K562 (cell line): ENCODE data around the gene SRP54. TPM values are rescaled to one million over a fixed set of nuclear protein-coding genes. Genes with fewer than 3 reads are reported as not detected.

Experiments used
- AFF1 ChIP-seq, 2 experiments: fragments of 450-650 bp; IDR thresholded peaks; 2 replicates each; pipeline ENCODE4 v1.6.1; 2018; ENCODE audit warnings: mild to moderate bottlenecking in 2 of 2, low read depth in 1 of 2; ENCODE audit not compliant: partially characterized antibody in 2 of 2
- HDAC2 ChIP-seq: fragments of 450-650 bp; IDR thresholded peaks from 2 replicates; pipeline ENCODE4 v1.6.1; 2016; ENCODE audit warnings: mild to moderate bottlenecking
- polyA plus RNA-seq, 8 experiments: library from polyadenylated mRNA; depleted of rRNA in 4 of 8; stranded (reverse) in 5 of 8; unstranded in 3 of 8; fragments of >200 nt; fragmentation: Nextera tagmentation in 2 of 8; fragmentation: Illumina TruSeq in 1 of 8; extraction: Ambion mirVana in 2 of 8; extraction: Trizol in 1 of 8; gene quantifications; 2 replicates each; pipeline versions ENCODE4 v1.2.1 to v1.2.3, GENCODE V29; 2011 to 2014; ENCODE audit warnings: inconsistent platforms in 1 of 8, missing spikeins in 1 of 8
- total RNA-seq, 7 experiments: library from RNA; depleted of rRNA in 6 of 7; stranded (reverse); fragments of >200 nt in 6 of 7; fragmentation: Illumina TruSeq in 2 of 7; extraction: Trizol in 2 of 7; gene quantifications; 2 replicates each; pipeline versions ENCODE4 v1.2.1 to v1.2.3, GENCODE V29; 2011 to 2021; ENCODE audit warnings: low replicate concordance in 1 of 7
- TF ChIP-seq, protein P1 (sequence below), 2 experiments: IDR thresholded peaks; 2 replicates each; pipeline ENCODE4 v1.6.1; 2011; ENCODE audit warnings: borderline replicate concordance in 1 of 2, control low read depth in 1 of 2, low read depth in 1 of 2, low read length in 1 of 2, mild to moderate bottlenecking in 1 of 2, mixed read lengths in 1 of 2, moderate library complexity in 1 of 2; ENCODE audit not compliant: insufficient read depth in 1 of 2, insufficient read length in 1 of 2, poor library complexity in 1 of 2, severe bottlenecking in 1 of 2; ENCODE audit errors: extremely low read depth in 1 of 2
- TF ChIP-seq, protein P2 (sequence below): sonication (generic); formaldehyde crosslinking; IDR thresholded peaks from 2 replicates; pipeline ENCODE4 v1.8.0; 2022; ENCODE audit warnings: missing genetic modification reagents, mild to moderate bottlenecking, moderate library complexity, borderline replicate concordance

SRP54 gene
- total and polyA plus RNA-seq, 9 of the 15 experiments (the other 6 are each of a cell fraction or from before 2014, with no cell fraction given), result 28.6 to 69.8 (median 51.7) TPM

DNA sequence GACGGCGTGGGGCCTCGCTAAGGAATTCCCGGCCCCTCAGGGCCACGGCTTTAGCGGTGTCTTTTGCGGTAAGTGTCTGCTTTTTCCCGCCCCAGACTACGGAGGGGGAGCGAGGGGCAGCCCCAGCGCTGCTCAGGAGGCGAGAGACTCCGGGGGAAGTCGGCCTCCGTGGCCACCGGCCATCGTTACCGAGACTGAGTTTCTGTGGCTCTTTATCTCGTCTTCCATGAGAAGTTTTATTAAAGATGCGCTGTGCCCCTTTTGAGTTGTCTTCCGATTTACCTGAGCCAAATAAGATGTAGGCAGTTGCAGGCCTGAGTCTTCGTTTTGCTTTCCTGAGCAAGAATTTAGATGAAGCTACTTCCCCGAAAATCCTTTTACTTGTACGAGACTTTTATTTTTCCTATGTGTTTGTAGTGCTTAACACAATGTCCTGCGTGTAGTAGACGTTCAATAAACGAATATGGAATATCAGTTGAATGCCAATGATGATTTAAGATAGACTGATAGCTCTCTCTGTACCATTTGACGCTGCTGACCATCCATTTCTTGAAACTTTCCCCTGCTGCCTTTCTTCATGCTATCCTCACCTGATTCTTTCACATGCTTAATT is 462 bp downstream of the SRP54 start (continued):
- TF ChIP-seq, protein P1, sequence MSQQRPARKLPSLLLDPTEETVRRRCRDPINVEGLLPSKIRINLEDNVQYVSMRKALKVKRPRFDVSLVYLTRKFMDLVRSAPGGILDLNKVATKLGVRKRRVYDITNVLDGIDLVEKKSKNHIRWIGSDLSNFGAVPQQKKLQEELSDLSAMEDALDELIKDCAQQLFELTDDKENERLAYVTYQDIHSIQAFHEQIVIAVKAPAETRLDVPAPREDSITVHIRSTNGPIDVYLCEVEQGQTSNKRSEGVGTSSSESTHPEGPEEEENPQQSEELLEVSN (IDR thresholded peaks at IDR 0.05; ENCODE audit: borderline replicate concordance in 1 of 2, extremely low read depth in 1 of 2, insufficient read depth in 1 of 2, insufficient read length in 1 of 2, low read depth in 1 of 2, low read length in 1 of 2, poor library complexity in 1 of 2, severe bottlenecking in 1 of 2), result peak in 1 of 2 experiments; percentile 55
- TF ChIP-seq AFF1 (IDR thresholded peaks at IDR 0.05; ENCODE audit: low read depth in 1 of 2, partially characterized antibody in 2 of 2) (peak in 1 of 2 experiments; percentile 15), HDAC2 (0 out of 2 replicates have a peak, but pooled peaks have one; percentile 22)
- TF ChIP-seq, protein P2, sequence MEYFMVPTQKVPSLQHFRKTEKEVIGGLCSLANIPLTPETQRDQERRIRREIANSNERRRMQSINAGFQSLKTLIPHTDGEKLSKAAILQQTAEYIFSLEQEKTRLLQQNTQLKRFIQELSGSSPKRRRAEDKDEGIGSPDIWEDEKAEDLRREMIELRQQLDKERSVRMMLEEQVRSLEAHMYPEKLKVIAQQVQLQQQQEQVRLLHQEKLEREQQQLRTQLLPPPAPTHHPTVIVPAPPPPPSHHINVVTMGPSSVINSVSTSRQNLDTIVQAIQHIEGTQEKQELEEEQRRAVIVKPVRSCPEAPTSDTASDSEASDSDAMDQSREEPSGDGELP (CRISPR knock-in tag), result peak; percentile 59; the same call in 1 of the 2 replicates
